T-helper 1 cell treated with Interleukin-12 subunit alpha and Interleukin-12 subunit beta and Interleukin-4 antibody, amounts not matched to agents 30 μg/mL and 1 μg/mL, for 36 hours (primary cell): ENCODE results near the gene PSD2.

Source experiments
- H3K27ac Mint-ChIP-seq: one replicate; pipeline ENCODE4 v1.8.0; 2021; ENCODE audit warnings: mild to moderate bottlenecking, mixed read lengths
- H3K27me3 Mint-ChIP-seq: one replicate; pipeline ENCODE4 v1.8.0; 2021; ENCODE audit warnings: low read depth, mixed read lengths
- H3K36me3 Mint-ChIP-seq: one replicate; pipeline ENCODE4 v1.8.0; 2021; ENCODE audit warnings: low read depth, mixed read lengths
- H3K4me1 Mint-ChIP-seq: one replicate; pipeline ENCODE4 v1.8.0; 2021; ENCODE audit warnings: low read depth, mixed read lengths
- H3K4me3 Mint-ChIP-seq: one replicate; pipeline ENCODE4 v1.8.0; 2021; ENCODE audit warnings: mild to moderate bottlenecking, moderate library complexity, mixed read lengths
- H3K9me3 Mint-ChIP-seq: one replicate; pipeline ENCODE4 v1.8.0; 2021; ENCODE audit warnings: mixed read lengths

Gene PSD2

DNA sequence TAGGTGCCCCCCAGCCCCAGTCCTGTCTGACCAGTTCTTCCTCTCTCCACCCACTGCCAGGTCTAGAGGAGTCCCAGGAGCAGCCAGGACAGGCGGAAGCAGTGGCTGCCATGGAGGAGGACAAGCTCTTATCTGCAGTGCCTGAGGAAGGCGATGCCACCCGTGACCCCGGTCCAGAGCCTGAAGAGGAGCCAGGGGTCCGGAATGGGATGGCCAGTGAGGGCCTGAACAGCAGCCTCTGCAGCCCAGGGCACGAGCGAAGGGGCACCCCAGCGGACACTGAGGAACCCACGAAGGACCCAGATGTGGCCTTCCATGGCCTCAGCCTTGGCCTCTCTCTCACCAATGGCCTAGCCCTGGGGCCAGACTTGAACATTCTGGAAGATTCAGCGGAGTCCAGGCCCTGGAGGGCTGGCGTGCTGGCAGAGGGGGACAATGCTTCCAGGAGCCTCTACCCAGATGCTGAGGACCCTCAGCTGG is 13.8 kb downstream of the PSD2 start:
- Mint-ChIP-seq H3K36me3 (no peaks in the 10 kb centered on the region), H3K4me3 (no peak overlapping the region), H3K27me3 (no peaks in the 10 kb centered on the region), H3K9me3 (no peaks in the 10 kb centered on the region), H3K27ac (no peak overlapping the region), H3K4me1 (no peaks in the 10 kb centered on the region)

GRCh38 chr5:139810341-139811273 is 15.0 kb downstream of the PSD2 start:
- H3K27me3 Mint-ChIP-seq: no peaks in the 10 kb centered on the region
- H3K27ac Mint-ChIP-seq: no peak overlapping the region
- no peak overlapping the region for H3K4me3 Mint-ChIP-seq
- no peaks in the 10 kb centered on the region for H3K4me1 Mint-ChIP-seq
- H3K36me3 Mint-ChIP-seq: no peaks in the 10 kb centered on the region
- H3K9me3 Mint-ChIP-seq: no peaks in the 10 kb centered on the region

DNA sequence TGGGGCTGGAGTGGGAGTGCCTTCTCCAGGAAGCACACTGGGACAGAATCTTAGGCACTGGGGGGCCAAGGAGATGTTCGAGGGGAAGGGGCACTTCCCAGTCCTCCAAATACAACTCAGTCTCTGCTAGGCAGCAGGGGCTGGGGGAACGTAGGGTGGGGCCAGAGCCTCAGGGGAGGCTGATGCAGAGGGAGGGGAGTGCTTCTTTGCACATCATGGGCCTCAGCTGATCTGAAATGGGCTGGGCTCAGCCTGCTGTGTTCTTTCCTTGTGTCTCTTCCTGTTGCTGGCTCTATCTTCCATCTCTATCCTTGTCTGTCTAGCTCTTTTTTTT is 15.6 kb downstream of the PSD2 start:
- H3K27ac Mint-ChIP-seq: no peak overlapping the region
- H3K27me3 Mint-ChIP-seq: no peaks in the 10 kb centered on the region
- no peaks in the 10 kb centered on the region for H3K4me1 Mint-ChIP-seq
- no peaks in the 10 kb centered on the region for H3K36me3 Mint-ChIP-seq
- H3K4me3 Mint-ChIP-seq: no peak overlapping the region
- no peaks in the 10 kb centered on the region for H3K9me3 Mint-ChIP-seq

DNA sequence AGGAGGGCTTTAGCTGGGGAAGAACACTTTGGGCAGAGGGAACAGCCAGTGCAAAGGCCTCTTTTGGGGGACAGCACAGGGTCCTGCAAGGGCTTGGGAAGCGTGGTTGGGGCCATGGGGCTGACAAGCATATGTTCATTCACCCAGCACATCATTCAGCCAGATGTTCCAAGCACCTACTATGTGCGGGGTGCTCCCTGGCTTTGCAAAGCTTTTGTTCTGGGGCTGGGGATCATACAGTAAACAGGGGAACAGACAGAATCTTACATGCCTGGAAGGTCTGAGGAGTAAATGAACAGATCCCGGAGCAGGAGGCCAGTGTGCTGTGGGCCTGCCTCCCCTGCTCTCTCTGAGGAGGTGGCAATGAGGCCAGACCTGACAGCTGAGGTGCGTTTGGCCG is 16.7 kb downstream of the PSD2 start:
- H3K27me3 Mint-ChIP-seq: no peaks in the 10 kb centered on the region
- H3K36me3 Mint-ChIP-seq: no peaks in the 10 kb centered on the region
- no peak overlapping the region for H3K27ac Mint-ChIP-seq
- H3K4me3 Mint-ChIP-seq: no peak overlapping the region
- no peaks in the 10 kb centered on the region for H3K9me3 Mint-ChIP-seq
- no peaks in the 10 kb centered on the region for H3K4me1 Mint-ChIP-seq

DNA sequence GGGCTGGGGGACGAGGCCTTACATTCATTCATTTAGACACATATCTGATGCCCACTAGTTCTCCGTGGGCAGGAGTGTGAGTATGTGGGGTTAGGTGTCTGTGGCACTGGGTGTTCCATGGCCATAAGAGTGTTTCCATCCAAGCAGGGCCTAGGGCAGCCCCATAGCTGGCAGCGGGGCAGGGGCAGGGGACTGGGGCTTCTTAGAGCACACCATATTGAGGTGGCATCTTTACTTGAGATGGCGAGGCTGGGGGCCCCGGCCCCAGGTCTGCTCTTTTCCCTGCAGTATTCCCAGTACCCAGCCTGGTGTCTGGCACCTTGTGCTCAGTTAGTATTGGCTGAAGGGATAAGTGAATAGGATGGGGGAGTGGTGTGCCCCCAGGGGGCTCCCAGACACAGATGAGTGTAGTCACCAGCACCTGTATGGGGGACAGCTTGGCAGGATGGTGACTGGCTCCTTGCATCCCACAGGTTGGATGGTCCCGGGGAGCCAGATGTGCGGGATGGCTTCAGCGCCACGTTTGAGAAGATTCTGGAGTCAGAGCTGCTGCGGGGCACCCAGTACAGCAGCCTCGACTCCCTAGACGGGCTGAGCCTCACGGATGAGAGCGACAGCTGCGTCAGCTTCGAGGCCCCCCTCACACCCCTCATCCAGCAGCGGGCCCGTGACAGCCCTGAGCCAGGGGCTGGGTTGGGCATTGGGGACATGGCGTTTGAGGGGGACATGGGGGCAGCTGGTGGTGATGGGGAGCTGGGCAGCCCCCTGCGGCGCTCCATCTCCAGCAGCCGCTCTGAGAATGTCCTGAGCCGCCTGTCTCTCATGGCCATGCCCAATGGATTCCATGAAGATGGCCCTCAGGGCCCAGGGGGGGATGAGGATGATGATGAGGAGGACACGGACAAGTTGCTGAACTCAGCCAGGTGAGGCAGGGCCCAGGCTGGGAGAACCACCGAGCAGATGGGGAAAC is 17.5 kb downstream of the PSD2 start:
- no peak overlapping the region for H3K27ac Mint-ChIP-seq
- H3K27me3 Mint-ChIP-seq: peaks cover 6% of the 10 kb centered on the region
- no peaks in the 10 kb centered on the region for H3K36me3 Mint-ChIP-seq
- no peaks in the 10 kb centered on the region for H3K4me1 Mint-ChIP-seq
- no peaks in the 10 kb centered on the region for H3K9me3 Mint-ChIP-seq
- H3K4me3 Mint-ChIP-seq: no peak overlapping the region

DNA sequence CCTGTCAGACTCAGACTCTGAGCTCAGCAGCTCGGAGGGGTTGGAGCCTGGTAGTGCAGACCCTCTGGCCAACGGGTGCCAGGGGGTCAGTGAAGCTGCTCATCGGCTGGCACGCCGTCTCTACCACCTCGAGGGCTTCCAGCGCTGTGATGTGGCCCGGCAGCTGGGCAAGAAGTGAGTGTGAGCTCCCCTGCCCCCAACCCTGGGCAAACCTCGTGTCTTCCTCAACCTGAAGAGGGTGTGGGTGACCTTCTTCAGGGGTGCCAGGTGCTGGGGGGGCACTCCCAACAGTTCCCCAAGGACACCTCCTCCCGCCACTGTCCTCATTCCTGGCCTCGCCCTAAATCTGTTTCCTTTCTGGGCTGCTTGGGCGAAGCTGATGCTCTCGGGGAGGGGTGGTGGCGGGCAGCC is 18.6 kb downstream of the PSD2 start:
- no peak overlapping the region for H3K4me3 Mint-ChIP-seq
- no peaks in the 10 kb centered on the region for H3K36me3 Mint-ChIP-seq
- H3K27me3 Mint-ChIP-seq: peaks cover 6% of the 10 kb centered on the region
- peaks cover 5% of the 10 kb centered on the region for H3K9me3 Mint-ChIP-seq
- H3K27ac Mint-ChIP-seq: no peak overlapping the region
- no peaks in the 10 kb centered on the region for H3K4me1 Mint-ChIP-seq

DNA sequence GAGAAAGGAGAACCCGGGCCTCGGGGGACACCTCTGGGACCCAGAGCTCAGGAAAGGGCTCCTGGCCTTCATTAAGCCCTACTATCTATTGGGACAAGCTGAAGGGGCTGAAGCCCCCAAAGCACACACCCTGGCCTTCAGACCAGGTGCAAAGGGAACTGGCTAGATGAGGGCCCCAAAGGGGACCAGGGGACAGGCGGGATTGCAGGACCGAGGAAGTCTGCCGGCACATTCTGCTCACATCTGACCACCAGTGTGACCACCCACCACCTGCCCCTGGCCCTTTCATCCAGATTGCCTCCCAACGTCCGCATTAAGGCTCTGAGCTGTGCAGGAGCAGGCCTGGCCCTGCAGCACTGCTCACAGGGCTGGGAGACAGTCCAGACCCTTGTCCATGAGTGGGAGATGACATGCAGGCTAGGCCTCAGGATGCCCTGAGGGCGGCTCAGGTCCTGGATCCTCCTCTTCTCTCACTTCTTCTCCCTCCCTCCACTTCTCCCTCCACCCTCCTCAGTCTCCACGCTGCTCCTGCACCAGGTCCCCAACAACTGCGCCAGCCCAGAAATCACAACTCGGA is 19.2 kb downstream of the PSD2 start:
- no peaks in the 10 kb centered on the region for H3K4me1 Mint-ChIP-seq
- no peak overlapping the region for H3K27ac Mint-ChIP-seq

GRCh38 chr5:139816566-139816965 is 21.0 kb downstream of the PSD2 start:
- H3K27me3 Mint-ChIP-seq: peaks cover 16% of the 10 kb centered on the region

More for the DNA sequence above, 19.2 kb downstream of the PSD2 start:
- no peaks in the 10 kb centered on the region for H3K36me3 Mint-ChIP-seq
- H3K27me3 Mint-ChIP-seq: peaks cover 12% of the 10 kb centered on the region
- H3K9me3 Mint-ChIP-seq: peaks cover 10% of the 10 kb centered on the region
- H3K4me3 Mint-ChIP-seq: no peak overlapping the region

GRCh38 chr5:139817362-139817761 is 21.8 kb downstream of the PSD2 start:
- Mint-ChIP-seq H3K27ac (no peak overlapping the region), H3K9me3 (peaks cover 10% of the 10 kb centered on the region)

More at GRCh38 chr5:139816566-139816965, 21.0 kb downstream of the PSD2 start:
- no peaks in the 10 kb centered on the region for H3K36me3 Mint-ChIP-seq
- no peaks in the 10 kb centered on the region for H3K4me1 Mint-ChIP-seq
- no peak overlapping the region for H3K27ac Mint-ChIP-seq
- no peak overlapping the region for H3K4me3 Mint-ChIP-seq
- H3K9me3 Mint-ChIP-seq: peaks cover 10% of the 10 kb centered on the region

GRCh38 chr5:139817970-139818369 is 22.4 kb downstream of the PSD2 start:
- Mint-ChIP-seq H3K9me3 (peaks cover 10% of the 10 kb centered on the region), H3K4me3 (no peak overlapping the region)

More at GRCh38 chr5:139817362-139817761, 21.8 kb downstream of the PSD2 start:
- Mint-ChIP-seq H3K36me3 (no peaks in the 10 kb centered on the region), H3K27me3 (peaks cover 16% of the 10 kb centered on the region), H3K4me3 (no peak overlapping the region), H3K4me1 (no peaks in the 10 kb centered on the region)

DNA sequence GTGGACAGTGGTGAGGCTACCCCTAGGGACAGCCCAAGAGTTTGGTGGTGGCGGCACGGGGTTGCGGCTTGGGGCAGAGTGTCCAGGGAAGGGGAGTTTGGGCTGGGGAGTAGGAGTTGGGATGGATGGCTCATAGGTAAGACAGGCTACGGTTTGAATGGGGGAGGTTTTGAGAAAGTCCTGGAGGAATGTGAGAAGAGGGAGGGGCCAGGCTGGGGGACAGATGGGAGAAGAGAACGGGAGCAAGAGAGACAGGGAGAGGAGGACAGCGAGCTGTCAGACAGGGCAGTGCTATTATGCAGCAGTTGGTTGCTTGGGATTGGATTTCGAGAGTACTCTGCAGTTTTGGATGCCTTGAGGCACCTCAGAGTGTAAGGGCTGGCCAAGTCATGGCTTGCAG is 24.5 kb downstream of the PSD2 start:
- peaks cover 10% of the 10 kb centered on the region for H3K9me3 Mint-ChIP-seq
- H3K27ac Mint-ChIP-seq: no peak overlapping the region
- H3K4me1 Mint-ChIP-seq: no peaks in the 10 kb centered on the region
- peaks cover 16% of the 10 kb centered on the region for H3K27me3 Mint-ChIP-seq
- H3K4me3 Mint-ChIP-seq: no peak overlapping the region
- H3K36me3 Mint-ChIP-seq: no peaks in the 10 kb centered on the region

More at GRCh38 chr5:139817970-139818369, 22.4 kb downstream of the PSD2 start:
- Mint-ChIP-seq H3K27me3 (peaks cover 16% of the 10 kb centered on the region), H3K4me1 (no peaks in the 10 kb centered on the region), H3K36me3 (no peaks in the 10 kb centered on the region), H3K27ac (no peak overlapping the region)

GRCh38 chr5:139820606-139821005 is 25.0 kb downstream of the PSD2 start:
- Mint-ChIP-seq H3K9me3 (peaks cover 10% of the 10 kb centered on the region), H3K27ac (no peak overlapping the region), H3K4me1 (no peaks in the 10 kb centered on the region), H3K4me3 (no peak overlapping the region), H3K36me3 (no peaks in the 10 kb centered on the region), H3K27me3 (peaks cover 16% of the 10 kb centered on the region)

DNA sequence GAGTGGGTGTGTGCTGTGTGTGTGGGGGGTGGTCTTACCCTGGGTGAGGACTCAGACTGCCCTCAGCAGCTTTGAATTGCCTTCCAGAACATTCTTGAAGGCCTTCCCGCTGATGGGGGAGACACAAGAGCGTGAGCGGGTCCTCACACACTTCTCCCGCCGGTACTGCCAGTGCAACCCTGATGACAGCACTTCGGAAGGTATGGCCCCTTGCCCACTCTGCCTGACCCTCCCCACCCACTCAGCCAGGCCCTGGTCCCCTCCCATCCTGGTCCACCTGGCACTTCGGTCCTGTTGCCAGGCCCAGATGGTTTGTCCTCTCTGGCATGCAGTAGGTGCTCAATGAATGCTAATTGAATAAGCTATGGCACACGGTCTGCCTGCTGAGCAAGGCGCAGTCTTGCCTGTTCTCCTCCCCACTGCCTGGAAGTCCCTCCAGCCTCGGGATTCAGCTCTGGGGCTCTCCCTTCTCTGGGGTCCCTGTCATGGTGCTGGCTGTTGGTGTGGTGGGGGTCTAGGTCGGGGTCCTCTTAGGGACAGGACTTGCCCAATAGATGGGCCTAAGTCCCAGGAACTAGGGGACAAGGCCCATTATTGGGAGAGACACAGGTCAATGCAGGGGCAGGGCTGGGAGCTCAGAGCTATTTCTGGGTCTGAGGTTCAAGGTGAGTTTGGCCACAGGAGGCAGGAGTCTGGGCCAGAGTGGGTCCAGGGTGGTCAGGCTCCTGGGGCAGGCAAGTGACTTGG is 26.4 kb downstream of the PSD2 start:
- no peak overlapping the region for H3K27ac Mint-ChIP-seq
- no peaks in the 10 kb centered on the region for H3K36me3 Mint-ChIP-seq
- H3K27me3 Mint-ChIP-seq: peaks cover 16% of the 10 kb centered on the region
- H3K4me1 Mint-ChIP-seq: no peaks in the 10 kb centered on the region
- no peak overlapping the region for H3K4me3 Mint-ChIP-seq
- H3K9me3 Mint-ChIP-seq: peaks cover 10% of the 10 kb centered on the region
